GM21529 (cell line): Measurements from ENCODE around the gene GPR61.

Experiments
- ATAC-seq: cut with Tn5 transposase; IDR thresholded peaks from one replicate; pipeline ENCODE4 v1.9.1; 2021; ENCODE audit not compliant: unreplicated experiment

GPR61 gene

DNA sequence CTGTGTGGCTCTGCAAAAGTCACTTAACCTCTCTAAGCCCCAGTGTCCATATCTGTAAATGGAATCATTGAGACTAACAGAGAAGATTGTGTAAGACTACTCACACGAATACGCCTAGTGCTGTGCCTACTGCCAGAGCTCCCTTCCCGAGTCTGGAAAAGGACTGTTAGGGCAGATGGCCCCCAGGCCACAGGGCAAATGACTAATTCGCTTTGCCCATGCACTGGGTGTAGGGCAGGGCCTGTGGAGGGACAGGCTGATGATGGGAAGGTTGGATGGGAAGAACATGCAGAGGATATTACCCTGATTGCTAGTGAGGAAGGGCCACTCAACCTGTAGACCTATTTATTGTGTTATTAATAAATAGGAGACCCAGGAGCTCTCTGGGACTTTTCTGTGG lies 4.2 kb upstream of the GPR61 start:
- no peak for ATAC-seq

GRCh38 chr1:109535971-109536491 lies 3.6 kb upstream of the GPR61 start:
- no peak for ATAC-seq

DNA sequence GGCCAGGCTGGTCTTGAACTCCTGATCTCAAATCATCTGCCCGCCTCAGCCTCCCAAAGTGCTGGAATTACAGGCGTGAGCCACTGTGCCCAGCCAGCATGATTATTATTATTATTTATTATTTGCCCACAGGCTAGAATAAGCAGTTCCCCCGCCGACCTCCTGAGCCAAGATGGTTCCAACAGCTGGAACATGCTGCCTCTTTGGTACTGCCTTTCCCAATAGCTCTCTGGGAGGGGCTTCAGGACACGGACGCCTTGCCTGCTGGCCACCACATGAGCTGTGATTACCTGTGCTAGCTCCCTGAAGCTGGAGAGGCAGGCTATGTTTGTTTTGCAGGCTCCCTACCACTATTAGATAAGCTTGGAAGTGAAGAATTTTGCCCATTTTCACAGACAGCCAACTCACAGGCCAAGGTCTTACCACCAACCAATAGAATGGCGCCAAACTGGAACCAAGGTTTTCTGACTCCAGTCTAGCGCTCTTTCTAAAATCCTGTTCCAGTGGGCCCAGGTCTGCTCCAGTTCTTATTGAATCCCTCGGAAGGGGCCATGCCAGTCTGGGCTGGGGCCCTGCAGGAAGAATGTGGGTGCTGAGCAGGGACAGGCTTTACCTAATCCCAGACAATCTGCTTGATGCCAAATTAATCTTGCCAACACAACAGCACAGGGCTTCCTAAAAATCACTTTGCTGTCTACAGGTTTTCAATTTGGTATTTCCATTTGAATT lies 2.1 kb upstream of the GPR61 start:
- ATAC-seq, result no peak

- no peak for ATAC-seq
Observed at GRCh38 chr1:109538827-109539555, 681 bp upstream of the GPR61 start.

DNA sequence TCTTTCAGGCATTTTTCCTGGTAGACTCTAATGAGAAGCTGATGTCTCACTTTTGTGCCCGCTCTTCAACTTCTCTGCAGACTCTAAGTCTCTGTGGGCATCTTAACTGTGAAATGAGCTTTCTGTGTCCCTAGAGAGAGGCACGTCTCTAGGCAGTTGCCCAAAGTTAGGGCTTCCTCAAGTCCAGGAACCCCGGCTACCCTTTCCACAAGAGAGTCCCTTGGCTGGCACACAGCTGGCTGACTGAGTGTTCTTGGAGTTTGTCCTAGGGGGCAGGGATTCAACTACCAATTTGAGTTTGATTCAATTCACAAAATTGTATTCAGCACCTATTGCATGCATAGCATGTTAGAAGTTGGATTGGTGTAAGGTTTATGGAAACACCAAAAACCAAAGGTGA lies 1.4 kb downstream of the GPR61 start:
- no peak for ATAC-seq

DNA sequence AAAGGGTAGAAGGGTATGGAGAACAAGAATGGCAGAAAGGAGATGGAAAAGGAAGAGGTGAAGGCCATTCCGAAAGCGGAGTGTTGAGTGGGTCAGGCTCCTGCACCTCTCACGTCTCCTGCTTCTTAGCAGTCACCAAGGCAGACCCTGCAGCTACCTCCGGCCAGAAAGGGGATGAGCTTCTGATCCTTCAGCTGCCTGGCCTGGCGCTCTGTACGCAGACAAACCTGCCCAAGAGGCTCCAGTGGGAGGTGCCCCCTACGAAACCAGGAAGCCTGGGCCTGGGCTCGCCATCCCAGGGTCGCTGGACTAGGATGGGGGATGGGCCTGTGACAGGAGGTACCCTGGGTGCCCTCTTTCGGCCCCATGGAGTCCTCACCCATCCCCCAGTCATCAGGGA lies 3.0 kb downstream of the GPR61 start:
- no peak for ATAC-seq

GRCh38 chr1:109543283-109543987 lies 3.8 kb downstream of the GPR61 start:
- ATAC-seq, result no peak

DNA sequence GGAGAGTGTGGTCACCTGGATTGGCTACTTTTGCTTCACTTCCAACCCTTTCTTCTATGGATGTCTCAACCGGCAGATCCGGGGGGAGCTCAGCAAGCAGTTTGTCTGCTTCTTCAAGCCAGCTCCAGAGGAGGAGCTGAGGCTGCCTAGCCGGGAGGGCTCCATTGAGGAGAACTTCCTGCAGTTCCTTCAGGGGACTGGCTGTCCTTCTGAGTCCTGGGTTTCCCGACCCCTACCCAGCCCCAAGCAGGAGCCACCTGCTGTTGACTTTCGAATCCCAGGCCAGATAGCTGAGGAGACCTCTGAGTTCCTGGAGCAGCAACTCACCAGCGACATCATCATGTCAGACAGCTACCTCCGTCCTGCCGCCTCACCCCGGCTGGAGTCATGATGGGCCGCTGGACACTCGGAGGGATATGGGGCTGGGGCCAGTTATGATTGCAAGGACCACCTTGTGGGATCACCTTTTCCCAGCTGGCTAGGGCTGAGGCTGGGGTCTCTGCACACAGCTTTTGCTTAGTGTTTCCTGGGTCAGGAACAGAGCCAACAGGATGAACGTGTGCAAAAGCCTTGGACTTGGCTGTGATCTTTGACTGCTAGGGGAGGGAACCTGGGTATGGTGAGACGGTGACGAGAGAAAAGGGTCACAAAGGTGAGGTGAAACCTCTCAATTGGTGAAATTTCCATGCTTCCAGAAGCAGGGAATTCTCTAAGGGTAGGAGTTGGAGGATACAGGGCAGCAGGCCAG lies 4.5 kb downstream of the GPR61 start:
- ATAC-seq, result no peak

DNA sequence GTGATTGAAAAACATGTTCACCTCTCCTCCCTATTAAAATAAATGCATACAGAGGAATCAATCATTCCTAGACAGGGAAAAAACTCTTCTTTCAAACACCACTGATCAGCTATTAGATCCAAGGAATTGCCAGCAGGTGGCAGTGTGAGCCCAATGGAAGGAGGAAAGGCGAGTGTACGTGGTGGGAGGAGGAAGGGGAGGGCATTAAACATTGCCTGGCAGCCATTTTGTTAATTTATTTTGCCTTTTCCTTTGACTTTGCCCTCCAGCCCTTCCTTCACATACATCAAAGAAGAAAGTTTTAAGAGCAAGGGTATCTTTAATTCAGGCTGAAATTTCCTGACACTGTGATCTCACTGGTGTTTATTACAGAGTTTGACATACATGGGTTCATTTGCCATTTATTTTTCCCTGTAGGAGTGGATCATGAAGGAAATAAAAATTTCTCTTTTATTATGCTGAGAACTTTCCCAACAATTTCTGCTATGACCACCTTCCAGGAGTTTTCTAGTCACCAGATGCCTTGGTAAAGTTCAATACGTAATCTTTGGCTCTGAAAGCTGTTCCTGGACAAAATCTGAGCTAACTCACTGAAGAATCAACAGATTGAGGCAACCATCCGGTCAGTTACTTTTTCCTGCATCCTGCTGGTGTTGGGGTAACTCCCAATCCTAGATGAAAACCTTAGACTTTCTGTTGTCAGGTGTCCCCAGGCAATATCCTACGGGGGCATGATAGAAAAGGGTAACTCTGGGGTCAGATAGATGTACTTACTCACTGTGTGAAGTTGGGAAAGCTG lies 6.8 kb downstream of the GPR61 start:
- ATAC-seq, result peak; percentile 45

GRCh38 chr1:109547463-109548320 lies 8.0 kb downstream of the GPR61 start:
- ATAC-seq, result no peak

- ATAC-seq, result peak; percentile 91
Observed at GRCh38 chr1:109548321-109549267, 8.9 kb downstream of the GPR61 start, which contains the start of gene GNAI3. Gene GNAI3, plus strand, starts transcription at chr1:109548615. Its CDS starts 106 bp downstream, at chr1:109548721.

DNA sequence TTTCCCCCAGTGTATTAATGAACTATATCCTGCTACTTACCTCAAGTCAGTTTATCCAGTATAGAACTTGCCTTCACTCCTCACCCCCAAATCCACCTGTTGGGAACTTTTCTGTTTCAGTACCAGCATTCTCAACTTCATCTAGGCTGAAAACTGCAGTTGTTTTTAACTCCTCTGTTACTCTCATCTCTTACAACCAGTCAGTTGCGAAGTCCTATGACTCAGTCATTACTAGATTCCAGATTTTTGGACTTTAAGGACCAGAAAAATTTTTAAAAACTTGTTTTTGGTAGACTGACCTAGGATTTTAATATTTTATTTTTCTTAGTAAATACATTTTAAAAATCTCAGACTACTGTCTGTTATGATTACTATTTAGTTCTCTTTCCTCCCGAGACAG lies 16.9 kb downstream of the GPR61 start:
- no peak for ATAC-seq

GRCh38 chr1:109557520-109557919 lies 17.8 kb downstream of the GPR61 start:
- no peak for ATAC-seq

DNA sequence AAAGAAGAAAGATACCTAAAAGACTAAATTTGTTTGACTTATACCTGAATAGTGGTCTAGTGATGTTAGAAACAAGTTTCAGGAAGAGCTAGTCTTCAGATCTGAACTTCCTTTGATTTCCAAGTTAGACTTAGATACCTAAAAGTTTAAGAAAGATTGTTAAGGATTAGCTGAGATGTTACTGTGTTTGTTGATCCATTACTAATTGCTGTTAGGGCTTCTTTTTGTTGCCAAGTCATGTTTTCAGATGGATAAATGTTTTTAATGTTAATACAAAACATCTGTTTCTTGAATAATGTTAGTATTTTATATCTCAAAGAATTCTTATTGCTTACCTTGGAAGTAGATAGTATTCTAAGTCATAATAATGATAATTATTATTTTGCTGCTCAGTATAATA lies 20.3 kb downstream of the GPR61 start:
- no peak for ATAC-seq

- no peak for ATAC-seq
Observed at GRCh38 chr1:109564194-109564878, 24.7 kb downstream of the GPR61 start.

DNA sequence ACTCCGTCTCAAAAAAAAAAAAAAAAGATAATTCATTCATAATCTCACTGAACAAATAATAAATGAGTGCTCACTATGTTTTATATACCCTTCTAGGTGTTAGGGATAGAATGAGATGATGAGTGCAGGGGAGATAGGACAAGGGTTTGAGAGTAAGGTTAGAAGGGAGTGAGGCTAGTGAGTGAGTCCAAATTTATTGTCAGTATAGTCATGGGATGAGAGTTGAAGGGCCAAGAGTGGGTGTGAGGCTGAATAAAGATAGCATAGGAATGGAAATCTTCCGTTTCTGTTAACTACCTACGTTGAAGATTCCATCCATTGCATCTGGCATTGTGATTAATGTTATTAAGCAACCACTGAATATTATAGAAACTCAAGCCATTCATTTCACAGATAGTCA lies 25.6 kb downstream of the GPR61 start:
- ATAC-seq, result no peak

DNA sequence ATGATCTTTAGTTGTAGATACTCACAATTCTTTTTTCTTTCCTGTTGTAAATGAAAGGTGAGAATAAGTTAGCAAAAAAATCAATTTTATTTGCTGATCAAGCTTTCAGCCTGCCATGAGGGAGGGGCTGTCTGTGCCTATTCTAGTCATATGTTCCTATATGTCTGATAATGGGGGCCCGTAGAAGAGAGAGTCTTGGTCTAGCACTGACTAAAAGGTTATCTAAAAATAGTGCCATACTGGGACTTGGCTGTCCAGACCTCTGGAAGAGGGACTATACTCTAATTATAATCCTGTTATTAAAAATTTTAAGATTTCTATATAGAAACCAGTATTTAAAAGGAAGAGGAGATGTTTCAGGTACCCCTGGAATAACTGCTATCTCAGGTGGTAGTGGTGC lies 27.3 kb downstream of the GPR61 start:
- no peak for ATAC-seq
